Immature natural killer cell (primary cell): Measurements from ENCODE around the gene DBN1. TPM values are rescaled to one million over a fixed set of nuclear protein-coding genes. Genes with fewer than 3 reads are reported as not detected.

Experiments
- DNase-seq, 3 donors: peaks; one replicate each; pipeline ENCODE4 v3.0.0; 2022; ENCODE audit warnings: mixed read lengths in 1 of 3
- H3K27ac Mint-ChIP-seq, 6 donors: one replicate each; pipeline ENCODE4 v1.8.0; 2020; ENCODE audit warnings: mixed read lengths in 6 of 6, mild to moderate bottlenecking in 5 of 6, inconsistent platforms in 4 of 6, moderate library complexity in 3 of 6
- H3K27me3 Mint-ChIP-seq, 3 donors: one replicate each; pipeline ENCODE4 v1.8.0; 2020 to 2021; ENCODE audit warnings: low read depth in 3 of 3, mild to moderate bottlenecking in 3 of 3, mixed read lengths in 3 of 3, moderate library complexity in 3 of 3, inconsistent platforms in 1 of 3
- H3K36me3 Mint-ChIP-seq, 3 donors: one replicate each; pipeline ENCODE4 v1.8.0; 2020; ENCODE audit warnings: mixed read lengths in 3 of 3, inconsistent platforms in 2 of 3, mild to moderate bottlenecking in 2 of 3
- H3K4me1 Mint-ChIP-seq, 2 donors: one replicate each; pipeline ENCODE4 v1.8.0; 2020; ENCODE audit warnings: inconsistent platforms in 2 of 2, mild to moderate bottlenecking in 2 of 2, mixed read lengths in 2 of 2, moderate library complexity in 1 of 2
- H3K4me3 Mint-ChIP-seq, 5 donors: one replicate each; pipeline ENCODE4 v1.8.0; 2020; ENCODE audit warnings: mild to moderate bottlenecking in 5 of 5, mixed read lengths in 5 of 5, inconsistent platforms in 3 of 5, moderate library complexity in 3 of 5
- H3K9me3 Mint-ChIP-seq, 6 donors: one replicate each; pipeline ENCODE4 v1.8.0; 2020; ENCODE audit warnings: mild to moderate bottlenecking in 6 of 6, mixed read lengths in 6 of 6, inconsistent platforms in 4 of 6, moderate library complexity in 3 of 6
- polyA plus RNA-seq, 3 donors: library from polyadenylated mRNA; unstranded; fragments of 300-500 nt; fragmentation: Illumina TruSeq; gene quantifications; one replicate each; pipeline ENCODE4 v1.2.3, GENCODE V29; 2021

DBN1 gene
- polyA plus RNA-seq, 3 donors from 2014 or later = 0.93 to 4.2 (median 2.8) TPM

DNA sequence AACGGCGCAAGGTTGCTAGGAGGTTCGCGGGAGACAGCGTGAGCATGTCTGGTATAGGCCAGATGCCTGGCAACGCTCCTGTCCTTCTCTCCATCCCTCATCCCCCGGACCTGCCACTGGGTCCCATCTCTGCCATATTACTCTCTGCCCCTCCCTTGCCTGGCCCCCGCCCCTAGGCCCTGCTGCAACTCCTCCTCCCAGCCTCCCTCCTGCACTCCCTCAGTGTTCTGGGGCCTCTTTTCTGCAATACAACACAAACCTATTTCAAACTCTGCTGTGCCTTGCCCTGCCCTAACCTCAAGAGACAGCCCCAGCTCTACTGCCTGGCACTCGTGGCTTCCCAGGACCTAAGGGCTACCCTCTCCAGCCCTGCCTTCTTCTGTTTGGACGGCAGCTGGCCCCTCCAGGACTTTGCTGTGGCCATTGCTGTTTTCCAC, 8.9 kb upstream of the DBN1 start:
- Mint-ChIP-seq H3K36me3 (peaks cover 0 to 3% (median 0%) of the 10 kb centered on the region in 3 donors), H3K4me1 (peaks cover 18 to 21% of the 10 kb centered on the region in 2 donors), H3K4me3 (no peak overlapping the region), H3K27me3 (peaks cover 0 to 12% (median 0%) of the 10 kb centered on the region in 3 donors), H3K27ac (no peak overlapping the region), H3K9me3 (no peaks in the 10 kb centered on the region)
- no peak for DNase-seq

DNA sequence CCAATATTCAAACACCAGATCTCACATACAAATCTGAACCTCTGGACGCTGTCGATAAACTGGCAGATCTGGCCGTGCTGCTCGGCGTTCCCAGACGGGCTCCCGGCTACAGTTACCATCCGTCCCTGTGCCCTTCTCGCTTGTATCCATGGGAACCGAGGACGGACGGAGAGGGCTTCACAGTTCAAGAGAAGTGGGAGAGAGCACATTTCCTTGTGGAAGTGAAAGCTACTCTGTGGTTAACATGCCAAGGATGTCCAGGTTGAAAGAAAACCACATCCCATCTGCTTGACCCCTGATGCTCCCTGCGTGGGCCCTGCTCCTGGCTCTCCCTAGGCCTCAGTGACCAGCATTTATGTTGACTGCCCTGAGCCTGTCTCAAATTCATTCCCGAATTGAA, 6.3 kb upstream of the DBN1 start:
- no peak for DNase-seq
- Mint-ChIP-seq H3K4me3 (peak overlapping the region in 4 of 5 donors; percentile 53 to 74 (median 68)), H3K36me3 (peaks cover 0 to 2% (median 0%) of the 10 kb centered on the region in 3 donors), H3K4me1 (peaks cover 18 to 24% of the 10 kb centered on the region in 2 donors), H3K27ac (peak overlapping the region; percentile 79 to 93 (median 88)), H3K9me3 (no peaks in the 10 kb centered on the region), H3K27me3 (peaks cover 0 to 12% (median 2%) of the 10 kb centered on the region in 3 donors)

DNA sequence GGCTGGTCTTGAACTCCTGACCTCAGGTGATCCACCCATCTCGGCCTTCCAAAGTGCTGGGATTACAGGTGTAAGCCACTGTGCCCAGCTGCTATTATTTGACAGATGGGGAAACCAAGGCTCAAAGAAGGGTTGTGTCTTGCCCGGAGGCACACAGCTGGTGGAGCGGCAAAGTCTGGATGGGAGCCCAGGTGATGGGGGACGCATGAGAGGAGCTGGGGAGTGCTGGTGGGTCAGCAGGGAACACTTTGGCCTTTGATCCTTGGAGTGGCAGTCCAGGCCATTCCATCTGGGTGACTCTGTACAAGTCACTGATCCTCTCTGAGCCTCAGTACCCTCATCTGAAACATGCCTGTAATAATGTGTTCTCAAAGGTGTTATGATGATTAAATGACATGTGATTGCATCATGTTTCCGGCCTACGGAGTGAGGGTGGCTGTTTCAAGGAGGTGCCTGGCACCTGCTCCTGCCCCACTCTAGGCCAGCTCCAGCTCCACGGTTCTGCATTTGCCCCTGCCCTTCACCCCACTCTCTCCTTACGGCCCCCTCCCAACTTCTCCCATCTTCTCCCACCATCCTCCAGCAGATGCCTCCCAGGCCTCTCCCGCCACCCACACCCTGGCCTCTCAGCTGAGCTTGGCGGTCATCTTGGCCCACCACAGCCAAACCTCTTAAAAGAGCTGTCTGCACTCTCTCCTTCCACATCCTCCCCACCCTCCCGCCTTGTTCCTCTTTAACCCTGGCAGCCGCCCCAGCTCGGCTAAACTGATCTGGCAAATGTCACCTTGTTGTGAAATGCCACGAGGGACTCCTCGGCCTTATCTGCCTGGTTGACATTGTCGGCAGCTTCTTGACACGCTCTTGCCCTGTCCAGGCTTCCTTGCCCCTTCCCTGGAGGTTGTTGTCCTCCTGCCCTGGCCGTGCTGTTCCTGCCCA, 5.5 kb upstream of the DBN1 start:
- Mint-ChIP-seq H3K4me3 (peak overlapping the region; percentile 22 to 74 (median 67)), H3K36me3 (no peaks in the 10 kb centered on the region), H3K27me3 (peaks cover 1 to 10% (median 5%) of the 10 kb centered on the region in 3 donors), H3K4me1 (peaks cover 24 to 30% of the 10 kb centered on the region in 2 donors), H3K9me3 (no peaks in the 10 kb centered on the region), H3K27ac (peak overlapping the region; percentile 79 to 93 (median 88))
- peak; percentile 63 to 69 (median 68) for DNase-seq

GRCh38 chr5:177477701-177478477, 4.5 kb upstream of the DBN1 start:
- Mint-ChIP-seq H3K27me3 (peaks cover 2 to 8% (median 5%) of the 10 kb centered on the region in 3 donors), H3K36me3 (no peaks in the 10 kb centered on the region), H3K4me3 (no peak overlapping the region), H3K9me3 (no peaks in the 10 kb centered on the region), H3K27ac (peak overlapping the region in 4 of 6 donors; percentile 19 to 85 (median 42)), H3K4me1 (peaks cover 25 to 30% of the 10 kb centered on the region in 2 donors)
- DNase-seq = no peak

- Mint-ChIP-seq H3K4me1 (peaks cover 27 to 37% of the 10 kb centered on the region in 2 donors), H3K27ac (peak overlapping the region in 1 of 6 donors; percentile 82), H3K36me3 (no peaks in the 10 kb centered on the region), H3K9me3 (no peaks in the 10 kb centered on the region), H3K27me3 (peaks cover 2 to 8% (median 5%) of the 10 kb centered on the region in 3 donors), H3K4me3 (peak overlapping the region in 1 of 5 donors; percentile 22)
- DNase-seq = no peak
Measured at GRCh38 chr5:177476531-177477233, 3.2 kb upstream of the DBN1 start.

GRCh38 chr5:177475563-177476427, 2.4 kb upstream of the DBN1 start:
- Mint-ChIP-seq H3K9me3 (no peaks in the 10 kb centered on the region), H3K4me1 (peaks cover 31 to 45% of the 10 kb centered on the region in 2 donors), H3K27me3 (peaks cover 5 to 8% (median 5%) of the 10 kb centered on the region in 3 donors), H3K36me3 (no peaks in the 10 kb centered on the region), H3K27ac (peak overlapping the region in 1 of 6 donors; percentile 82), H3K4me3 (peak overlapping the region in 2 of 5 donors; percentile 11 to 22)
- DNase-seq = no peak

- Mint-ChIP-seq H3K27ac (peak overlapping the region in 1 of 6 donors; percentile 1), H3K4me1 (peaks cover 29 to 45% of the 10 kb centered on the region in 2 donors), H3K36me3 (no peaks in the 10 kb centered on the region), H3K9me3 (no peaks in the 10 kb centered on the region), H3K4me3 (peak overlapping the region; percentile 11 to 81 (median 76)), H3K27me3 (peaks cover 5 to 8% (median 6%) of the 10 kb centered on the region in 3 donors)
- DNase-seq = no peak
Measured at GRCh38 chr5:177474846-177475562, 1.6 kb upstream of the DBN1 start.

GRCh38 chr5:177474002-177474476, 605 bp upstream of the DBN1 start:
- Mint-ChIP-seq H3K27ac (peak overlapping the region in 3 of 6 donors; percentile 62 to 71 (median 62)), H3K4me3 (peak overlapping the region; percentile 63 to 81 (median 76)), H3K4me1 (peaks cover 19 to 38% of the 10 kb centered on the region in 2 donors), H3K27me3 (peaks cover 5 to 6% (median 6%) of the 10 kb centered on the region in 3 donors), H3K36me3 (no peaks in the 10 kb centered on the region), H3K9me3 (no peaks in the 10 kb centered on the region)
- no peak for DNase-seq

- Mint-ChIP-seq H3K4me1 (peaks cover 18 to 38% of the 10 kb centered on the region in 2 donors), H3K36me3 (no peaks in the 10 kb centered on the region), H3K27me3 (peaks cover 2 to 6% (median 5%) of the 10 kb centered on the region in 3 donors), H3K27ac (peak overlapping the region in 1 of 6 donors; percentile 53), H3K9me3 (no peaks in the 10 kb centered on the region), H3K4me3 (peak overlapping the region; percentile 63 to 75 (median 70))
- peak; percentile 47 to 65 (median 49) for DNase-seq
Measured at GRCh38 chr5:177472460-177473442, 683 bp downstream of the DBN1 start.

DNA sequence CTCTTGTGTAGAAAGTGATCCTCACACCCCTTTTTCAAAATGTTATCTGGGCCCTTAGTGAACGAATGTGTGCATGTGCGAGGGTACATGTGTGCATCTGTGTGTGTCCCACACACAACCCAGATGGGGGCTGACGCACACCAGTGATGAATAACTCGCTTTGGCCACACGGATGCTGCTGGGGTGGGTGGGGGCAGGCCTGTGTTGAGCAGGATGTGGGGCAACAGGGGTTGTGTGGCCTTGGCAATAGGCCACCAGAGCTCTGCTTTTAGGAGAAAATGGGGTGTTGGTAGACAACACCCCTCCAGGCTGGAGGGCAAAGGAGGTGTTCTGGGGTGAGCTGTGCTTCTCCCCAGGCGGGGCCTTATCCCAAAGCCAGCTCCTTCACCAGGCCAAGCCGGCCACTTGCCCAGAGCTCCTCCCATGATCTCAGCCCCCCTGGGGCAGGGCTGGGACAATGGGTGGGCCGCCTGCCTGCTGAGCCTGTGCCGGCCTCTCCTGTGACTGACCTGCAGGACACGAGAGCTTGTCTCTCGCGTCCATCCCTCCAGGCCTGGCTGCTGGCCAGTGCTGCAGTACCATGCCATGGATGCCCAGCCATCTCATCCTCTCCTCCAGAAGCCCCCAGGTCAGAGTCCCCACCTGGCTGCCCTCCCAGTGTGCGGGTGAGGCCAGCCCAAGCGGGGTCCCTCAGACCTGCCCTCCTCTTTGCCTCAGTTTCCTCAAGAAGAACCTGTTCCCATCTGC, 1.7 kb downstream of the DBN1 start:
- peak overlapping the region in 4 of 6 donors; percentile 45 to 84 (median 47) for H3K27ac Mint-ChIP-seq
- H3K4me3 Mint-ChIP-seq = peak overlapping the region; percentile 12 to 57 (median 49)
- peaks cover 2 to 6% (median 5%) of the 10 kb centered on the region in 3 donors for H3K27me3 Mint-ChIP-seq
- no peaks in the 10 kb centered on the region for H3K9me3 Mint-ChIP-seq
- peaks cover 18 to 38% of the 10 kb centered on the region in 2 donors for H3K4me1 Mint-ChIP-seq
- H3K36me3 Mint-ChIP-seq = no peaks in the 10 kb centered on the region
- DNase-seq = peak in 1 of 3 donors; percentile 56
